ENCODE data around the gene CCDC197.

DNA sequence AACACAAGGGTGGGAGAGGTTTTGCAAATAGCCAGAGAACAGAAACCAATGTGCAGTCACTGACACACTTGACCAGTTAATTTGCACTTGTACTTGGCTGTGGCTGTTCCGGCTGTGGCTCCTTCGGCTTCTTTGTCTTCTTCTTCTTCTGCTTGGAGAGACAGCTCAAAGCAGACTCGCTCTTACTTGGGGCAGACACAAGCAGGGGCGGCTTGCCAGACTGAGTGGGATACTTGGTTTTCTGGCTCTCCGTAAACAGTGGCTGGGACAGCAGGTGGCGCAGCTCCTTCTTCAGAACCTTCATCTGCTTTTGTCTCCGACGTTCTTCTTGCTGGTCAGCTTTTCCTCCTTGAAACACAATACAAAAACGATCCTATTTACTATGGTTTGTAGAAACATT, 54.0 kb downstream of the CCDC197 start:
- TF ChIP-seq RAD21 (IDR thresholded peaks at IDR 0.05; ENCODE audit: low read depth) (0 out of 2 replicates have a peak, but pooled peaks have one; percentile 11), TAF1 (IDR thresholded peaks at IDR 0.05; ENCODE audit: low read depth) (no peak), EP300 (IDR thresholded peaks at IDR 0.05; ENCODE audit: borderline replicate concordance) (no peak), EGR1 (IDR thresholded peaks at IDR 0.05) (no peak), CREB1 (IDR thresholded peaks at IDR 0.05; ENCODE audit: low read depth) (no peak), NFIC (IDR thresholded peaks at IDR 0.05) (no peak)
- TF ChIP-seq, protein P1, sequence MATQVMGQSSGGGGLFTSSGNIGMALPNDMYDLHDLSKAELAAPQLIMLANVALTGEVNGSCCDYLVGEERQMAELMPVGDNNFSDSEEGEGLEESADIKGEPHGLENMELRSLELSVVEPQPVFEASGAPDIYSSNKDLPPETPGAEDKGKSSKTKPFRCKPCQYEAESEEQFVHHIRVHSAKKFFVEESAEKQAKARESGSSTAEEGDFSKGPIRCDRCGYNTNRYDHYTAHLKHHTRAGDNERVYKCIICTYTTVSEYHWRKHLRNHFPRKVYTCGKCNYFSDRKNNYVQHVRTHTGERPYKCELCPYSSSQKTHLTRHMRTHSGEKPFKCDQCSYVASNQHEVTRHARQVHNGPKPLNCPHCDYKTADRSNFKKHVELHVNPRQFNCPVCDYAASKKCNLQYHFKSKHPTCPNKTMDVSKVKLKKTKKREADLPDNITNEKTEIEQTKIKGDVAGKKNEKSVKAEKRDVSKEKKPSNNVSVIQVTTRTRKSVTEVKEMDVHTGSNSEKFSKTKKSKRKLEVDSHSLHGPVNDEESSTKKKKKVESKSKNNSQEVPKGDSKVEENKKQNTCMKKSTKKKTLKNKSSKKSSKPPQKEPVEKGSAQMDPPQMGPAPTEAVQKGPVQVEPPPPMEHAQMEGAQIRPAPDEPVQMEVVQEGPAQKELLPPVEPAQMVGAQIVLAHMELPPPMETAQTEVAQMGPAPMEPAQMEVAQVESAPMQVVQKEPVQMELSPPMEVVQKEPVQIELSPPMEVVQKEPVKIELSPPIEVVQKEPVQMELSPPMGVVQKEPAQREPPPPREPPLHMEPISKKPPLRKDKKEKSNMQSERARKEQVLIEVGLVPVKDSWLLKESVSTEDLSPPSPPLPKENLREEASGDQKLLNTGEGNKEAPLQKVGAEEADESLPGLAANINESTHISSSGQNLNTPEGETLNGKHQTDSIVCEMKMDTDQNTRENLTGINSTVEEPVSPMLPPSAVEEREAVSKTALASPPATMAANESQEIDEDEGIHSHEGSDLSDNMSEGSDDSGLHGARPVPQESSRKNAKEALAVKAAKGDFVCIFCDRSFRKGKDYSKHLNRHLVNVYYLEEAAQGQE (IDR thresholded peaks at IDR 0.05; ENCODE audit: low read depth), result no peak
